NCI-H187 treated with DMSO at 0.1 percent for 48 hours (cell line): ENCODE measurements around the gene PCDHGC3.

Experiments
- DNase-seq: peaks from one replicate; lab custom pipeline; 2025; lab: John Stamatoyannopoulos, UW

The PCDHGC3 gene

DNA sequence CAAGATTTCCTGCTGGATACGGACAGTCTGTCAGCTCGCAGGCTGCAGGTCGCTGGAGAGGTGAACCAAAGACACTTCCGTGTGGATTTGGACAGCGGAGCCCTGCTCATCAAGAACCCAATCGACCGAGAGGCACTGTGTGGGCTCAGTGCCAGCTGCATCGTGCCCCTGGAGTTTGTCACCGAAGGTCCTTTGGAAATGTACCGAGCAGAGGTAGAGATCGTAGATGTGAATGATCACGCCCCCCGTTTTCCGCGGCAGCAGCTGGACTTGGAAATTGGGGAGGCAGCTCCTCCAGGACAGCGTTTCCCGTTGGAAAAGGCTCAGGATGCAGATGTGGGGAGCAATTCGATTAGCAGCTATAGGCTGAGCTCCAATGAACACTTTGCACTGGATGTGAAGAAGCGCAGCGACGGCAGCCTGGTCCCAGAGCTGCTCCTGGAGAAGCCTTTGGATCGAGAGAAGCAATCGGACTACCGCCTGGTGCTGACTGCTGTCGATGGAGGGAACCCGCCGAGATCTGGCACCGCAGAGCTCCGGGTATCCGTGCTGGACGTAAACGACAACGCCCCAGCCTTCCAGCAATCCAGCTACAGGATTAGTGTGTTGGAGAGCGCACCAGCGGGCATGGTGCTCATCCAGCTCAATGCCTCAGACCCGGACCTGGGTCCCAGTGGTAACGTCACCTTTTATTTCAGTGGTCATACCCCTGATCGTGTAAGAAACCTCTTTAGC is 9.7 kb downstream of the PCDHGC3 start:
- DNase-seq, result no peak

DNA sequence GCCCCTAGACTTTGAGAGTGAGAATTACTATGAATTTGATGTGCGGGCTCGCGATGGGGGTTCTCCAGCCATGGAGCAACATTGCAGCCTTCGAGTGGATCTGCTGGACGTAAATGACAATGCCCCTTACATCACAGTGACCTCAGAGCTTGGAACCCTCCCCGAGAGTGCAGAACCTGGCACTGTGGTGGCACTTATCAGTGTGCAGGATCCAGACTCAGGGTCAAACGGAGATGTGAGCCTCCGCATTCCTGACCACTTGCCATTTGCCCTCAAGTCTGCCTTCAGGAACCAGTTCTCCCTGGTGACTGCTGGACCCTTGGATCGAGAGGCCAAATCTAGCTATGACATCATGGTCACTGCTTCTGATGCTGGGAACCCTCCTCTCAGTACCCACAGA is 10.3 kb downstream of the PCDHGC3 start:
- no peak for DNase-seq

GRCh38 chr5:141487131-141487530 is 11.4 kb downstream of the PCDHGC3 start:
- no peak for DNase-seq

- no peak for DNase-seq
Measured at GRCh38 chr5:141488591-141489561, 13.1 kb downstream of the PCDHGC3 start, which contains the start of gene PCDHGC5. PCDHGC5 (plus strand) TSS chr5:141489081; CDS start chr5:141489241, 160 bp downstream.

DNA sequence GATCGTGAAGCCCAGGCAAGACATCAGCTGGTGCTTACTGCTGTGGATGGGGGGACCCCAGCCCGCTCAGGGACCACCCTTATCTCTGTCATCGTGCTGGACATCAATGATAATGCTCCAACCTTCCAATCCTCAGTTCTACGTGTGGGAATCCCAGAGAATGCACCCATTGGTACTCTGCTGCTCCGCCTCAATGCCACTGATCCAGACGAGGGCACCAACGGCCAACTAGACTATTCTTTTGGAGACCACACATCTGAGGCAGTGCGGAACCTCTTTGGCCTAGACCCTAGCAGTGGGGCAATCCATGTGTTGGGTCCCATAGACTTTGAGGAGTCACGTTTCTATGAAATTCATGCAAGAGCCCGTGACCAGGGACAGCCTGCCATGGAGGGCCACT is 14.1 kb downstream of the PCDHGC3 start:
- no peak for DNase-seq

- DNase-seq, result no peak
Measured at GRCh38 chr5:141490271-141490670, 14.5 kb downstream of the PCDHGC3 start.

DNA sequence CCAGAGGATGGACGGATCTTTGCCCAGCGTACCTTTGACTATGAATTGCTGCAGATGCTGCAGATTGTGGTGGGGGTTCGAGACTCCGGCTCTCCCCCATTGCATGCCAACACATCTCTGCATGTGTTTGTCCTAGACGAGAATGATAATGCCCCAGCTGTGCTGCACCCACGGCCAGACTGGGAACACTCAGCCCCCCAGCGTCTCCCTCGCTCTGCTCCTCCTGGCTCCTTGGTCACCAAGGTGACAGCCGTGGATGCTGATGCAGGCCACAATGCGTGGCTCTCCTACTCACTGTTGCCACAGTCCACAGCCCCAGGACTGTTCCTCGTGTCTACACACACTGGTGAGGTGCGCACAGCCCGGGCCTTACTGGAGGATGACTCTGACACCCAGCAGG is 15.0 kb downstream of the PCDHGC3 start:
- DNase-seq, result no peak

DNA sequence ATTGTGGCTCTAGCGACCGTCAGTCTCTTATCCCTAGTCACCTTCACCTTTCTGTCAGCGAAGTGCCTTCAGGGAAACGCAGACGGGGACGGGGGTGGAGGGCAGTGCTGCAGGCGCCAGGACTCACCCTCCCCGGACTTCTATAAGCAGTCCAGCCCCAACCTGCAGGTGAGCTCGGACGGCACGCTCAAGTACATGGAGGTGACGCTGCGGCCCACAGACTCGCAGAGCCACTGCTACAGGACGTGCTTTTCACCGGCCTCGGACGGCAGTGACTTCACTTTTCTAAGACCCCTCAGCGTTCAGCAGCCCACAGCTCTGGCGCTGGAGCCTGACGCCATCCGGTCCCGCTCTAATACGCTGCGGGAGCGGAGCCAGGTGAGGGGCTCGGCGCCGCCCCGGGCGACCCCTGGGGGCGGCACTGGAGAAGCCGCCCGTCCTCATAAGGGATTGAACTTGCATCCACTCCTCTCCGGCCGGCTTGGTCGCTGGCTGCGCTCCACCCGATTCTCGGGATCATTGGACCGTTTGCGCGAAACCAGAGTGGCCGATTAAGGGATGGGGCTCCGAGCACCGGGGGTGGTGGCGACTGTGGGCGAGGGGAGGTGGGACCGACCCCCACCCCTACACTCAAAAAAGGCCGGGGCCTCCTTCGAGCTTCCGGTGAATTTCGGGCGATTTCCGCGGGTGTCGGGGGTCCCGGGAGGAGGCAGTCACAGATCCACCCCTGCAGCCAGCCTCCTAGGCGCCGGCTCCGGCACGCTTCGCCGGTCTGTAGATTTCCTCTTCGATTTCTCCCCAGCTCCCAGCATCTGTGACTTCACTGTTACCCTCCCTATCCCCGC is 15.8 kb downstream of the PCDHGC3 start:
- no peak for DNase-seq

DNA sequence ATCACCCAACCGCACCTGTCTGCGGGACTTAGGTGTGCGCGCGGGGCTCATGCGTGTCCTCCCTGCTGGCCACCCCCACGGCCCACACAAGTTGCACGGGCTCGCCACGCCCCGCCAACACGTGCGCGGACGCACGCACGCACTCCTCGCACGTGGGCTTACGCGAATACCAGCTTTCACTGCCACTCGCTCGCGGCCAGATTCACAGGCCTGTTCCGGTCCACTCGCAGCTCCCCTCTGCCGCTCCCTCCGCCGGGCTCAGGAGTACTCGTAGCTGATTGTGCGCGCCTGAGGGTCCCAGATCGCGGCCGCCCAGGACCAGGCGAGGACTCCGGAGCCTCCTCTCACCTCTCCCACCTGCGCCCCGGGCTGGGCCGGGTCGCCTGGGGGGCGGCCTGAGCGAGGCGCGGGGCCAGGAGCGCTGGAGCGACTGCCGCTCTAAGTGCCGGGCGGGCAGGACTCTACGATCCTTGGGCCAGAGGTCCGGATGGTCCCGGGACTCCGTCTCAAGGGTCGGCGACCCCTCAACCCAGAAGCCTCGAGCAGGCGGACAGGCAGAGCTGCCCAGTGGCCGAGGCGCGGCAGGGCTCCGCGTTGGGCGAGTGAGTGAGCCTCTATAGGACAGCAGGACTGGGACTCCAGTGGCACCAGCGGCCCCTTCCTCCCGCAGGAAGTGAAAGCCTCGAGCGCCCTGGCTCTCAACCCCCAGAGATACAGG is 16.6 kb downstream of the PCDHGC3 start:
- DNase-seq, result no peak

- DNase-seq, result no peak
Measured at GRCh38 chr5:141493500-141494422, 18.0 kb downstream of the PCDHGC3 start.

DNA sequence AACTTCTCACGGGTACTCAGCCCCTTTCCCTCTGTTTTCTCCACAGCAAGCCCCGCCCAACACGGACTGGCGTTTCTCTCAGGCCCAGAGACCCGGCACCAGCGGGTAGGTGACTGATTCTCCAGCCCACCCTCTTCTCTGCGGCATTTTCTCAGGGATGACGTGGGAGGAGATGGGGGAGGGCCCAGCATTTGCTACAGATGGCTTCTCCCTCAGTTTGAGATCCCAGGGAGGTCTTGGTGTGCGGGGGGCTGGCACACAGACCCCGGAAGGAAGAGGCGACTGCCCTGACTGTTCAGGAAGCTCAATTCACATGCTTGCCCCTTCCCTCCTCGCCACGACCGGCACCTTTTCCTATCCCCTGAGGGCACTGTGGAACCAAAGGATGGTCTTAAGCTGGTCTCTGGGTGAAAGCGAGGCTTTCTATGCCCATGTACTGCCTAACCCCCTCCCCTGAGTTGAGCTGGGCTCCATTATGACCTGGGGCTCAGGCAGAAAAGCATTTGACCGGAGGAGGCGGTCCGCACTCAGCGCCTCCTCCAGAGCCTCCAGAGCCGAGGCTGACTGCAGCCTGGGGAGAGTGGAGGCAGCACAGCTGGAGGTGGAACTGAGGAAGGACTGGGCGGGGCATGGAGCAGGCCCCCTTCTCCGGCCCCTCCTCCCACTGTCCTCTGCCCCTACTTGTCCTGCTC is 19.1 kb downstream of the PCDHGC3 start:
- no peak for DNase-seq

DNA sequence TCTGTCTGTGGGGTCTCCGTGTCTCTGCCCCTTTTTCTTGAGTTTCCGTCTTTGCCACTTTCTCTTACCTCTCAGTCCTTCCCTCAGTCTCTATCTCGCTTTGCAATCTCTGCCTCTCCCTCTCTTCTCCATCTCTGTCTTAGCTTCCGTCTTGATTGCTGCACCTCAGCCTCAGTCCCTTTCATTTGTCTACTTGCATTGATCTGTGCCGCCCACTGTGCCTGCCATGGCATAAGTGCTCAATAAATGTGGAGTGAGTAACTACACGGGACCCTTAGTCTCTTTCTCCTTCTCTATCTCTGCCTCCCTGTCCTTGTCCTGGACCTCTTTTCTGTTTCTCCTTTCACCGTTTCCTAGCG is 19.7 kb downstream of the PCDHGC3 start:
- no peak for DNase-seq

DNA sequence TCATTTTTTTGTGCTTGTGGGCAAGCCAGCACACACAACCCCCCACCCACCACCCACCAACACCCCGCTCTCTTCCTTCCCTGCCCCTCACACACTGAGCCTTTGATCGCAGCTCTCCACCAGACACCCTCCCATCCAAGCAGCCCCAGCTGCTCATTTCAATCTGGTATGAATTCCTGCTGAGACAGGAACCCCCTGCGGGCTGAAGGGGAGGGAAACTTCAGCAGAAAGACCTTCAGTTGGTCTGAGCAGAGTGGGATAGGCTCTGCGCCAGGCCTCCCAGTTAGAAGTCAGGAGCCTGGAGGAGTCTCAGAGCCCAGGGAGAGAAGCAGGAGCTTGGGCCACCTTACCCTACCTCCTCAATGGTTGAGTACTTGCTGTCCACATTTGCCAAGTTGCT is 20.3 kb downstream of the PCDHGC3 start:
- DNase-seq, result no peak

GRCh38 chr5:141501761-141502160 is 26.0 kb downstream of the PCDHGC3 start:
- no peak for DNase-seq

- DNase-seq, result no peak
Measured at GRCh38 chr5:141503681-141504080, 27.9 kb downstream of the PCDHGC3 start.

GRCh38 chr5:141504216-141504615 is 28.4 kb downstream of the PCDHGC3 start:
- DNase-seq, result no peak

DNA sequence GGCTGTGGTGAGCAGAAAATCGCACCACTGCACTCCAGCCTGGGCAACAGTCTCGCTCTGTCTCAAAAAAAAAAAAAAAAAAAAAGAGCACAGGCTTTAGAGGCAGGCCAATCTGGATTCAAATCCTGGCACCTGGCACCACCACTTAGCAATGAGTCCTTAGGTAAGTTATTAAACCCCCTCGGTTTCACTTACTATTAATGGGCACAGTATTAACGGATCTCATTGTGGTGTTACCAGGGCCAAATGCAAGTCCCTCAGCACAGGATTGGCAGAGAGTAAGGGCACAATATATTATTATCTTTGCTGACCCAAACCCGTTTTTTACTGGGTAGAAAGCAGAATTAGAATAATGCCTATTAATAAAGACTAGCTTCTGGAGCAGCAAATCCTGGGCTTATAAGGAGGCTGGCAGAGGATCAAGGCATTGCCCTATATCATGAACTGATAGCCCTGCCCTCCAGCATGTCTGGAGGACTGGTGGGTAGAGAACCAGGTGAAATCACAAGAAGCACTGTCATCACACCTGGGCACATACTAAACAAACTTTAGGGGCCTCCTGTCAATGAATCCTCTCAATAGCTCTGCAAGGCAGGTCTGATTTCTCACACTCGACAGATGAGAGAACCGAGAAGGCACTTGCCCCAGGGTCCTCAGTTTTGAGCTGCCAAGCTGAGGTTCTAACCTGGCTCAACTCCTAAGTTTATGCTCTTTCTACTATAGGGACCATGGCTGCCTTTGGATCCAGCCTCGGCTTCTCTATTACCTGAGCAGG is 30.8 kb downstream of the PCDHGC3 start:
- DNase-seq, result no peak

DNA sequence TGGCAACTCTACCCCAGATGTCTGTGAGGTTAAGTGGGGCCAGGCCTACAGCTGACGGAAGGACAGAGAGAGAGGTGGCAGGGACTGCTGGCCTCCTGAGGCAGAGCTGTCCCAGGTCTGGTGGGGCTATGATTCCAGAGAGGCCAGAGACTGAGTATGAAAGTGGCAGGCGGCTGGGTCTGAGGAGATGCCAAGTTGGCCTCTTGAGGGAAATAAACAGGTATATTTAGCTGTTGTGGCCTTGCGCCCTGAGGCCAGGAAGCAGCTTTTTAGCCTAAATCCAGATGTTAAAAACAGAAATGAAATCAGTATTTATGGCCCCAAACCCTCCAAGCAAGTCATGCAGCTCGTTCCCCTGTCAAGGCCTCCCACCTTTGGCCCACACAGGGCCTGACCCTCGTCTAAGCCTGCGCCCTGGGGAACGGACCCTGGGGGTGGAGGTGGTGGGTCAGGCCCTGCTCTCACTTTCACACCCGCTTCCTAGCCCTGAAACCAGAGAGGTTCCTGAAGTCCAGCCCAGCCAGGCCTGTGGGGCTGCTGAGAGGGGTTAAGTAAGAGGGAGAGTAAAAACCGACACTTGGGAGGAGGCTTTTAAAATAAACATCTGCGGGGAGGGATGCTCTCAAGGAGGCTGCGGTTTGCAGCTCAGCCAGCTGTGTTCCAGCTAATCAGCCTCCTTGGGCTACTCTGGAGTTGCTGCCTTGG is 31.8 kb downstream of the PCDHGC3 start:
- no peak for DNase-seq

DNA sequence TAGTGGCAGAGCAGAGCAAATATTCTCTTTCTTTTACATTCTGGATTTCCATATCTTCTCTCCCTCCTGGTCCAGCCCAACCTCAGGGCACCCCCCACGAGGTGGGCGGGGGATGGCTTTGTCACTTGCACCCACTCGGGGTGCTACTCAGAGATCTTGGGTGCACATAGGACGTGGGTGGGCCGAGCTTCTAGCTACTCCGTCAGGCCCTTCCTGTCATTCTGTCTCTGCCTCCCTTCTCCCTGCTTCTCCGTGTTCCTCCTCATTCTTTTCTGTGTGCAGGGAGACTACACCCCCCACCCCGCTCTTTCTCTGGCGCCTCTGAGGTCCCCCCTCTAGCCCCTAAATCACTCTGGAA is 32.7 kb downstream of the PCDHGC3 start:
- no peak for DNase-seq
